HG03378 (cell line): ENCODE results near the gene TAS1R1.

ENCODE experiments used
- ATAC-seq: cut with Tn5 transposase; IDR thresholded peaks from one replicate; pipeline ENCODE4 v1.9.1; 2021; ENCODE audit warnings: mild to moderate bottlenecking, moderate library complexity; ENCODE audit not compliant: unreplicated experiment

The TAS1R1 gene

GRCh38 chr1:6554907-6555778, at the start of gene TAS1R1:
Gene TAS1R1, plus strand, starts transcription at chr1:6555307. Its CDS starts 67 bp downstream, at chr1:6555374.
- ATAC-seq = no peak

- no peak for ATAC-seq
These were observed 49.5 kb upstream of the TAS1R1 start for GRCh38 chr1:6505367-6506209.

- no peak for ATAC-seq
These were observed 48.7 kb upstream of the TAS1R1 start for GRCh38 chr1:6506210-6507036.

GRCh38 chr1:6507037-6507428, 48.1 kb upstream of the TAS1R1 start:
- no peak for ATAC-seq

GRCh38 chr1:6507461-6507911, 47.6 kb upstream of the TAS1R1 start:
- no peak for ATAC-seq

- no peak for ATAC-seq
These were observed 46.8 kb upstream of the TAS1R1 start for GRCh38 chr1:6508154-6508815.

GRCh38 chr1:6508816-6509189, 46.3 kb upstream of the TAS1R1 start:
- ATAC-seq = no peak

- no peak for ATAC-seq
These were observed 45.7 kb upstream of the TAS1R1 start for GRCh38 chr1:6509220-6509918.

- ATAC-seq = no peak
These were observed 45.2 kb upstream of the TAS1R1 start for GRCh38 chr1:6509919-6510291.

GRCh38 chr1:6510493-6510892, 44.6 kb upstream of the TAS1R1 start:
- no peak for ATAC-seq

GRCh38 chr1:6511056-6511455, 44.1 kb upstream of the TAS1R1 start:
- no peak for ATAC-seq

- ATAC-seq = no peak
These were observed 43.4 kb upstream of the TAS1R1 start for GRCh38 chr1:6511561-6512244.

GRCh38 chr1:6512245-6512907, 42.7 kb upstream of the TAS1R1 start:
- ATAC-seq = no peak

- ATAC-seq = no peak
These were observed 42.2 kb upstream of the TAS1R1 start for GRCh38 chr1:6512908-6513280.

GRCh38 chr1:6513320-6513801, 41.7 kb upstream of the TAS1R1 start:
- no peak for ATAC-seq

GRCh38 chr1:6515771-6516170, 39.3 kb upstream of the TAS1R1 start:
- no peak for ATAC-seq

- ATAC-seq = no peak
These were observed 37.7 kb upstream of the TAS1R1 start for GRCh38 chr1:6517435-6517851.

- no peak for ATAC-seq
These were observed 35.6 kb upstream of the TAS1R1 start for GRCh38 chr1:6519491-6519934.
